GM12872 (cell line): ENCODE results near the gene NMRAL1.

Source experiments
- CTCF ChIP-seq: IDR thresholded peaks from 3 replicates; pipeline ENCODE4 v1.5.1; 2011; ENCODE audit warnings: low read depth, mild to moderate bottlenecking, low read length, moderate library complexity; ENCODE audit not compliant: insufficient read depth

NMRAL1 gene

GRCh38 chr16:4515611-4516233, 41.3 kb upstream of the NMRAL1 start:
- no peak for TF ChIP-seq CTCF

- no peak for TF ChIP-seq CTCF
These were observed 40.2 kb upstream of the NMRAL1 start for GRCh38 chr16:4514606-4515005.

- no peak for TF ChIP-seq CTCF
These were observed 39.5 kb upstream of the NMRAL1 start for GRCh38 chr16:4513881-4514280.

GRCh38 chr16:4513086-4513860, 38.8 kb upstream of the NMRAL1 start:
- TF ChIP-seq CTCF = no peak

GRCh38 chr16:4512473-4512872, 38.0 kb upstream of the NMRAL1 start:
- TF ChIP-seq CTCF = no peak

GRCh38 chr16:4511441-4512082, 37.1 kb upstream of the NMRAL1 start:
- peak; percentile 45; the same call in 2 of the 3 replicates for TF ChIP-seq CTCF

- TF ChIP-seq CTCF = no peak
These were observed 36.5 kb upstream of the NMRAL1 start for GRCh38 chr16:4510747-4511426.
